Activated B cell treated with CpG ODN at 0.5 μM for 24 hours (primary cell): ENCODE results near the gene ADAMTSL4. TPM values are rescaled to one million over a fixed set of nuclear protein-coding genes. Genes with fewer than 3 reads are reported as not detected.
"Not testable (repeated sequence)": the region's sequence is repeated elsewhere in the genome, so short reads cannot be mapped to it uniquely, and the experiment has no call there.

ENCODE experiments used
- ATAC-seq: fragments of 200-7000 bp; cut with Tn5 transposase; one replicate; pipeline ENCODE4 v1.10.0; 2021; ENCODE audit warnings: low read depth, mild to moderate bottlenecking, moderate library complexity
- CTCF ChIA-PET: fragments of 350-600 bp; sonication (Branson Sonifier 250); formaldehyde crosslinking; loops from one replicate; lab custom pipeline; 2021; ENCODE audit warnings: antibody characterized with exemption; lab: Charles Lee
- POLR2A ChIA-PET: fragments of 350-600 bp; sonication (Branson Sonifier 250); formaldehyde crosslinking; loops from one replicate; lab custom pipeline; 2021; ENCODE audit warnings: antibody characterized with exemption; lab: Charles Lee
- DNase-seq: peaks from one replicate; pipeline ENCODE4 v3.0.0; 2022
- H3K27ac Mint-ChIP-seq: one replicate; pipeline ENCODE4 v1.8.0; 2020; ENCODE audit warnings: mixed read lengths
- H3K27me3 Mint-ChIP-seq: one replicate; pipeline ENCODE4 v1.8.0; 2021; ENCODE audit warnings: mixed read lengths
- H3K36me3 Mint-ChIP-seq: one replicate; pipeline ENCODE4 v1.8.0; 2021; ENCODE audit warnings: low read depth, mixed read lengths
- H3K4me1 Mint-ChIP-seq: one replicate; pipeline ENCODE4 v1.8.0; 2021; ENCODE audit warnings: mixed read lengths
- H3K4me3 Mint-ChIP-seq: one replicate; pipeline ENCODE4 v1.8.0; 2020; ENCODE audit warnings: mild to moderate bottlenecking, mixed read lengths
- H3K9me3 Mint-ChIP-seq: one replicate; pipeline ENCODE4 v1.8.0; 2020; ENCODE audit warnings: mixed read lengths
- CTCF ChIP-seq: fragments of 200-600 bp; IDR thresholded peaks from one replicate; pipeline ENCODE4 v1.8.0; 2022; ENCODE audit warnings: antibody characterized with exemption, mild to moderate bottlenecking
- intact Hi-C: fragments of 100-400 bp; cut with micrococcal nuclease; formaldehyde crosslinking; loops from one replicate; pipeline ENCODE4 v1.15.1; 2024
- total RNA-seq: library from RNA; stranded (reverse); gene quantifications from 2 replicates; pipeline ENCODE4 v1.2.3, GENCODE V29; 2022

Gene ADAMTSL4
- total RNA-seq, 1 donor from 2014 or later, result 0.11 TPM

GRCh38 chr1:150578272-150579109, 29.3 kb downstream of the ADAMTSL4 start:
- no peak for ATAC-seq
- peaks cover 55% of the 10 kb centered on the region for H3K4me1 Mint-ChIP-seq
- CTCF ChIA-PET, result interaction anchor here (0.7 to 9.8 kb wide), 4 partner anchors 11 to 51 kb away, joined by 3 to 196 read pairs (median 38); partner anchors contain the start of gene ENSA

GRCh38 chr1:150579110-150579944, 30.1 kb downstream of the ADAMTSL4 start, which contains the start of gene MCL1:
Gene MCL1, minus strand, starts transcription at chr1:150579610. Its CDS starts 80 bp downstream, at chr1:150579530.
- peak; percentile 81 for DNase-seq
- H3K4me1 Mint-ChIP-seq, result peaks cover 47% of the 10 kb centered on the region
- ChIA-PET POLR2A (interaction anchor here (0.5 to 14.3 kb wide), 26 partner anchors 9 to 675 kb away, joined by 3 to 1106 read pairs (median 8); partner anchors contain the start of genes CERS2, ENSA, FALEC and GOLPH3L), CTCF (interaction anchor here (0.7 to 9.8 kb wide), 6 partner anchors 11 to 50 kb away, joined by 3 to 196 read pairs (median 12); partner anchors contain the start of gene ENSA)
- peak; percentile 82 for ATAC-seq
- intact Hi-C loops, result loop anchor here (1.0 kb wide), 5 partner anchors 12 to 50 kb away; partner anchors contain the start of gene ENSA
- H3K27ac Mint-ChIP-seq, result peak within 1 kb of the TSS; percentile 98
- no peaks in the 10 kb centered on the region for H3K9me3 Mint-ChIP-seq
- peak within 1 kb of the TSS; percentile 95 for H3K4me3 Mint-ChIP-seq
- peaks cover 49% of the 10 kb centered on the region for H3K36me3 Mint-ChIP-seq
- no peak for TF ChIP-seq CTCF
- no peaks in the 10 kb centered on the region for H3K27me3 Mint-ChIP-seq

More at GRCh38 chr1:150578272-150579109, 29.3 kb downstream of the ADAMTSL4 start:
- H3K27ac Mint-ChIP-seq, result peak overlapping the region; percentile 98
- H3K36me3 Mint-ChIP-seq, result peaks cover 56% of the 10 kb centered on the region
- POLR2A ChIA-PET, result interaction anchor here (0.7 to 14.3 kb wide), 16 partner anchors 10 to 352 kb away, joined by 3 to 1106 read pairs (median 12); partner anchors contain the start of genes ENSA and GOLPH3L
- no peak for DNase-seq
- no peak for TF ChIP-seq CTCF
- intact Hi-C loops, result loop anchor here (1.0 kb wide), 5 partner anchors 11 to 51 kb away; partner anchors contain the start of gene ENSA
- H3K4me3 Mint-ChIP-seq, result peak overlapping the region; percentile 95
- H3K27me3 Mint-ChIP-seq, result no peaks in the 10 kb centered on the region
- no peaks in the 10 kb centered on the region for H3K9me3 Mint-ChIP-seq

- POLR2A ChIA-PET, result interaction anchor here (0.5 to 14.3 kb wide), 27 partner anchors 9 to 675 kb away, joined by 3 to 1106 read pairs (median 8); partner anchors contain the start of genes CERS2, ENSA, FALEC and GOLPH3L
- DNase-seq (no peak), ATAC-seq (peak; percentile 4)
- TF ChIP-seq CTCF, result no peak
- Mint-ChIP-seq H3K4me1 (peaks cover 40% of the 10 kb centered on the region), H3K27ac (peak overlapping the region; percentile 90), H3K9me3 (no peaks in the 10 kb centered on the region), H3K36me3 (peaks cover 41% of the 10 kb centered on the region), H3K27me3 (no peaks in the 10 kb centered on the region), H3K4me3 (peak overlapping the region; percentile 81)
- CTCF ChIA-PET, result interaction anchor here (1.1 to 9.8 kb wide), 5 partner anchors 12 to 41 kb away, joined by 3 to 196 read pairs (median 21); no protein-coding TSS in a partner anchor
- intact Hi-C loops, result loop anchor here (1.0 kb wide), 5 partner anchors 13 to 49 kb away; partner anchors contain the start of gene ENSA
Observed at GRCh38 chr1:150579945-150580642, 30.9 kb downstream of the ADAMTSL4 start.

GRCh38 chr1:150580966-150581365, 31.8 kb downstream of the ADAMTSL4 start:
- intact Hi-C loops, H3K27me3 Mint-ChIP-seq, ATAC-seq, DNase-seq, H3K9me3 Mint-ChIP-seq: not testable (repeated sequence)
- peak overlapping the region; percentile 90 for H3K27ac Mint-ChIP-seq
- H3K4me3 Mint-ChIP-seq, result peak overlapping the region; percentile 81
- CTCF ChIA-PET, result interaction anchor here (9.8 kb wide), 1 partner anchor 19 kb away, joined by 196 read pairs; no protein-coding TSS in a partner anchor
- H3K36me3 Mint-ChIP-seq, result peaks cover 33% of the 10 kb centered on the region
- H3K4me1 Mint-ChIP-seq, result peaks cover 34% of the 10 kb centered on the region
- POLR2A ChIA-PET, result interaction anchor here (2.0 to 14.3 kb wide), 4 partner anchors 16 to 217 kb away, joined by 18 to 1106 read pairs (median 52); partner anchors contain the start of gene RPRD2

- ChIA-PET CTCF (interaction anchor here (9.8 kb wide), 1 partner anchor 20 kb away, joined by 196 read pairs; no protein-coding TSS in a partner anchor), POLR2A (interaction anchor here (3.6 to 14.3 kb wide), 2 partner anchors 16 to 33 kb away, joined by 40 to 1106 read pairs; no protein-coding TSS in a partner anchor)
- DNase-seq, H3K27ac Mint-ChIP-seq, H3K9me3 Mint-ChIP-seq, intact Hi-C loops, H3K27me3 Mint-ChIP-seq, H3K4me3 Mint-ChIP-seq, ATAC-seq: not testable (repeated sequence)
- Mint-ChIP-seq H3K4me1 (peaks cover 29% of the 10 kb centered on the region), H3K36me3 (peaks cover 28% of the 10 kb centered on the region)
Observed at GRCh38 chr1:150581437-150581836, 32.2 kb downstream of the ADAMTSL4 start.

- CTCF ChIA-PET, result interaction anchor here (9.8 kb wide), 1 partner anchor 20 kb away, joined by 196 read pairs; no protein-coding TSS in a partner anchor
- DNase-seq, H3K27me3 Mint-ChIP-seq, intact Hi-C loops, H3K27ac Mint-ChIP-seq, H3K4me3 Mint-ChIP-seq, ATAC-seq, H3K9me3 Mint-ChIP-seq: not testable (repeated sequence)
- H3K36me3 Mint-ChIP-seq, result peaks cover 23% of the 10 kb centered on the region
- peaks cover 25% of the 10 kb centered on the region for H3K4me1 Mint-ChIP-seq
- POLR2A ChIA-PET, result interaction anchor here (14.3 kb wide), 1 partner anchor 17 kb away, joined by 1106 read pairs; no protein-coding TSS in a partner anchor
Observed at GRCh38 chr1:150581962-150582361, 32.8 kb downstream of the ADAMTSL4 start.
